Coronary artery (tissue), 2 donors: ENCODE results near the gene CD59.
"Not testable (repeated sequence)": the region's sequence is repeated elsewhere in the genome, so short reads cannot be mapped to it uniquely, and the experiment has no call there.

Experiments
- DNase-seq: peaks from one replicate; pipeline ENCODE4 v3.0.0-alpha.2; 2017; ENCODE audit warnings: low spot score
- H3K27ac ChIP-seq, 2 donors: fragments of 200-600 bp; sonication (generic); one replicate each; pipeline ENCODE4 v1.5.1; 2016 to 2019
- H3K4me3 ChIP-seq: fragments of 200-600 bp; sonication (generic); 2 replicates; pipeline ENCODE4 v1.5.1; 2016; ENCODE audit warnings: mild to moderate bottlenecking, moderate library complexity
- TF ChIP-seq, protein P1 (sequence below): fragments of 200-600 bp; sonication (generic); IDR thresholded peaks from one replicate; pipeline ENCODE4 v1.5.1; 2019; ENCODE audit warnings: antibody characterized with exemption

CD59 gene

DNA sequence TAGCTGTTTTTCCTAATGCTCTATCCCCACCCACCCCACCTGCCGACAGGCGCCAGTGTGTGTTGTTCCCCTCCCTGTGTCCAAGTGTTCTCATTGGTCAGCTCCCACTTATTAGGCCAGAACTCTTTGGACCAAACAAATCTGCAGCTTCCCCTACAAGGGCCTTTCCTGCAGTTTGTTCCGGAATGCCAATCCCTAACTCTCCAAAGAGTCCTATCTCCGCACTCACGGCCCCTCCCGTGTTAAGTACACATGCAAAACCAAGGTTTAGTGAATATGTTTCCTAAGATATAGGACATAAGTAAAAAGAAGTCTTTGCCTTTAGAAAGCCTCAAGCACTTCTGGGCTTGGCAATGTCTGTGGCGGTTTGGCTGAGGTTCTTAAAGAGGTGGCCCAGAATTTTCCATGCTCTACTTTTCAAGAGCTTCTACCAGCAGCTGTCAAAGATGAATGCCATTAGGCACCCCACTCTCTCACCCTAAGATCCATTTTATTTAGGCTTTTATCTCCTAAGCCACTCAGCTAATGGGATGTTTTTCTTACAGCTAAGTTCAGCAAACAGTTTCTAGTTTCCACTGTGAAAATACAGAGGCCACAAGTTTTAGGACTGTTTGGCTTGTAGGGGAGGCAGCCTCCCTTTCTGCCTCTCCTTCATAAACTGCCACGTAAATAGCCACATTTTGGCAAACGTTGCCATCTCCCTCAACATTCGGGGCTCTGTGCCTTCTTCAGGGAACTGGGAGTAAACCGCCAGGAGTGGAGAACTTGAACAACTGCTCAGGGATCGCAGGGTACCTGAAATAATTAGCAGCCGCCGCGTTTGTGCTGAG, 1.6 kb downstream of the CD59 start:
- Histone ChIP-seq H3K4me3 (peak overlapping the region; percentile 95), H3K27ac (peak overlapping the region; percentile 90 to 95)
- no peak for DNase-seq
- TF ChIP-seq, protein P1, sequence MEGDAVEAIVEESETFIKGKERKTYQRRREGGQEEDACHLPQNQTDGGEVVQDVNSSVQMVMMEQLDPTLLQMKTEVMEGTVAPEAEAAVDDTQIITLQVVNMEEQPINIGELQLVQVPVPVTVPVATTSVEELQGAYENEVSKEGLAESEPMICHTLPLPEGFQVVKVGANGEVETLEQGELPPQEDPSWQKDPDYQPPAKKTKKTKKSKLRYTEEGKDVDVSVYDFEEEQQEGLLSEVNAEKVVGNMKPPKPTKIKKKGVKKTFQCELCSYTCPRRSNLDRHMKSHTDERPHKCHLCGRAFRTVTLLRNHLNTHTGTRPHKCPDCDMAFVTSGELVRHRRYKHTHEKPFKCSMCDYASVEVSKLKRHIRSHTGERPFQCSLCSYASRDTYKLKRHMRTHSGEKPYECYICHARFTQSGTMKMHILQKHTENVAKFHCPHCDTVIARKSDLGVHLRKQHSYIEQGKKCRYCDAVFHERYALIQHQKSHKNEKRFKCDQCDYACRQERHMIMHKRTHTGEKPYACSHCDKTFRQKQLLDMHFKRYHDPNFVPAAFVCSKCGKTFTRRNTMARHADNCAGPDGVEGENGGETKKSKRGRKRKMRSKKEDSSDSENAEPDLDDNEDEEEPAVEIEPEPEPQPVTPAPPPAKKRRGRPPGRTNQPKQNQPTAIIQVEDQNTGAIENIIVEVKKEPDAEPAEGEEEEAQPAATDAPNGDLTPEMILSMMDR: no peak

DNA sequence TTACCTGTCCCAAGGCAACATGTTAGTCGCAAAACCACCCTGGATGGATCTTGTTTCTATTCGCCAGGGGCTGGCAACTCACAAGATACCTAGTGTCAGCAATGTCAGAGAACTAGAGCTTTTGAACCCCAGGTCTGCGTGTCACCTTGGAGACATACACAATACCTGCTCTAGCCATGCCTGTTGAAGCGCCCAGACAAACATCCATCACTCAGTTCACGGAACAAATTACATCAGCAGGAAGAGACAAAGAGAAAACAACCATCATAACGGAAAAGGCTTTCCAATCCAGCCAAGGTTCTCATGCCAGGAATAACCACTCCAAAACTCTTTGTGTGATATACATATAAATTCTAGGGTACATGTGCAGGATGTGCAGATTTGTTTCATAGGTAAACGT, 2.2 kb downstream of the CD59 start:
- H3K4me3 ChIP-seq: peak overlapping the region; percentile 95
- TF ChIP-seq, protein P1: no peak
- DNase-seq: no peak
- peak overlapping the region; percentile 90 to 95 for H3K27ac ChIP-seq

DNA sequence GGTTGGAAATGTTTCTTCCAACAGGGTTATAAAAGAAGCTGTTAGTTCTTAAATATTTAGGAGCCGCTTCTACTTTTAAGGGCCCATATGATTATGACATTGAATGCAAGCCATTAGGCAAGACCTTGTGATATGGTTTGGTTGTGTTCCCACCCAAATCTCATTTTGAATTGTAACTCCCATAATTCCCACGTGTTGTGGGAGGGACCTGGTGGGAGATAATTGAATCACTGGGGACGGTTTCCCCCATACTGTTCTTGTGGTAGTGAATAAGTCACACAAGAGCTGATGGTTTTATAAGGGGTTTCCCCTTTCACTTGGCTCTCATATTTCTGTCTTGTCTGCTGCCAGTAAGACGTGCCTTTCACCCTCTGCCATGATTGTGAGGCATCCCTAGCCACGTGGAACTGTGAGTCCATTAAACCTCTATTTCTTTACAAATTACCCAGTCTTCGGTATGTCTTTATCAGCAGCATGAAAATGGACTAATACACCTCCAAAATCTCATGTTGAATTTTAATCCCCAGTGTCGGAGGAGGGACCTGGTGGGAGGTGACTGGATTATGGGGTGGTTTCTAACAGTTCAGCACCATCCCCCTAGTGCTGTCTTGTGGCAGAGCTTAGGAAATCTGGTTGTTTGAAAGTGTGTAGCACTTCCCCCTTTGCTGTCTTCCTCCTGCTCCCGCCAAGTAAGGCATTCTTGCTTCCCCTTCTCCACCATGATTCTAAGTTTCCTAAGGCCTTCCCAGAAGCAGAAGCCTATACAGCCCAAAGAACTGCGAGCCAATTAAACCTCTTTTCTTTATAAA, 4.3 kb downstream of the CD59 start:
- Histone ChIP-seq H3K4me3 (peak overlapping the region; percentile 40), H3K27ac (peak overlapping the region in 1 of 2 donors; percentile 30)
- TF ChIP-seq, protein P1: no peak
- no peak for DNase-seq

DNA sequence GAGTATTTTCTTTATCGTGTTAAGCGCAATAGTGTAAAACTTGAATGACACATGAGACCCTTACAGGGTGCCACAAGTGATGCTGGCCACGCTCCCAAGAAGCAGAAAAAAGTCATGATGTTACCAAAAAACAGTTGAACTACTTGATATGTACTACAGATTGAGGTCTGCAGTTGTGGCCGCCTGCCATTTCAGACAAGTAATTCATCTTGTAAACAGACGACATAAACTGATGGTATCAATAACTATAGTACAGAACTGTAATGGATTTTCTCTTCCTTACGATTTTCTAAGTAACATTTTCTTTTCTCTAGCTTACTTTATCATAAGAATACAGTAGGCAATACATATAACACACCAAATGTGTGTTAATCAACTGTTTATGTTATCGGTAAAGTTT, 5.5 kb downstream of the CD59 start:
- Histone ChIP-seq H3K4me3 (peak overlapping the region; percentile 40), H3K27ac (no peak overlapping the region)
- TF ChIP-seq, protein P1: no peak
- no peak for DNase-seq

DNA sequence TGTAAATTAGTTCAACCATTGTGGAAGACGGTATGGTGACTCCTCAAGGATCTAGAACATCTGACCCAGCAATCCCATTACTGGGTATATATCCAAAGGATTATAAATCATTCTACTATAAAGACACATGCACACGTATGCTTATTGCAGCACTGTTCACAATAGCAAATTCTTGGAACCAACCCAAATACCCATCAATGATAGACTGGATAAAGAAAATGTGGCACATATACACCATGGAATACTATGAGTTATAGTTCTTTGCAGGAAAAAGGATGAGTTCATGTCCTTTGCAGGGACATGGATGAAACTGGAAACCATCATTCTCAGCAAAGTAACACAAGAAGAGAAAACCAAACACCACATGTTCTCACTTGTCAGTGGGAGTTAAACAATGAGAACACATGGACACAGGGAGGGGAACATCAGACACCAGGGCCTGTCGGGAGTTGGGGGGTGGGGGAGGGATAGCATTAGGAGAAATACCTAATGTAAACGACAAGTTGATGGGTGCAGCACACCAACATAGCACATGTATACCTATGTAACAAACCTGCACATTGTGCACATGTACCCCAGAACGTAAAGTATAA, 7.1 kb downstream of the CD59 start:
- DNase-seq, H3K27ac ChIP-seq, H3K4me3 ChIP-seq: not testable (repeated sequence)

DNA sequence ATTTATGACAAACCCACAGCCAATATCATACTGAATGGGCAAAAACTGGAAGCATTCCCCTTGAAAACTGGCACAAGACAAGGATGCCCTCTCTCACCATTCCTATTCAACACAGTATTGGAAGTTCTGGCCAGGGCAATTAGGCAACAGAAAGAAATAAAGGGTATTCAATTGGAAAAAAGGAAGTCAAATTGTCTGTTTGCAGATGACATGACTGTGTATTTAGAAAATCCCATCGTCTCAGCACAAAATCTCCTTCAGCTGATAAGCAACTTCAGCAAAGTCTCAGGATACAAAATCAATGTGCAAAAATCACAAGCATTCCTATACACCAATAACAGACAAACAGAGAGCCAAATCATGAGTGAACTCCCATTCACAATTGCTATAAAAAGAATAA, 8.7 kb downstream of the CD59 start:
- H3K4me3 ChIP-seq, DNase-seq, H3K27ac ChIP-seq: not testable (repeated sequence)

DNA sequence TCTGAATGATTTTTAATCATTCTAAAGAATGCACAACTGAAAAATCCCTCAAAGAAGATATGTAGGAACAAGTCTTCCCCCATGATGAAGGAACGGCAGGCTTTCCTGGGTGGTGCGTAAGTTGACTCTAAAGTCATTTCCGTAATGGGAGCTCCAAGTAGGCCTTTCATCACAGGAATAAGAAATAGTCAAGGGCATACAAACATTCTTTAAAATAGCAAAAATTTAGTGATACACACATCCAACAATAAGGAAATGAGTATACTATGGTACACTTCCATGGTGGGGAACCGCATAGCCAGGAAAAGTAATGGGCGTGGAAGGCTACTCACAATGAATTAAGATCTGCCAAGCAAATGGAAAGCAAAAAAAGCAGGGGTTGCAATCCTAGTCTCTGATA, 10.7 kb downstream of the CD59 start:
- TF ChIP-seq, protein P1: no peak
- Histone ChIP-seq H3K4me3 (no peak overlapping the region), H3K27ac (peak overlapping the region in 1 of 2 donors; percentile 41)
- no peak for DNase-seq
